Measurements from ENCODE around the gene RAB11FIP3.

RAB11FIP3 gene

GRCh38 chr16:396605-397004, 28.8 kb upstream of the RAB11FIP3 start:
- Histone ChIP-seq H3K9ac (ENCODE audit: low read length) (peak overlapping the region; percentile 58; the same call in 1 of the 2 replicates), H3F3A (ENCODE audit: insufficient read depth, low read length) (peaks cover 29% of the 10 kb centered on the region), H3K27ac (ENCODE audit: low read length) (peak overlapping the region; percentile 16; the same call in 1 of the 2 replicates), H4K20me1 (ENCODE audit: insufficient read depth, low read length) (no peaks in the 10 kb centered on the region), H3K36me3 (replicated peaks; ENCODE audit: insufficient read depth, low read length) (no peaks in the 10 kb centered on the region), H3K79me2 (ENCODE audit: low read length) (peaks cover 16% of the 10 kb centered on the region), H3K9me2 (replicated peaks; ENCODE audit: insufficient read depth, low read length) (no peaks in the 10 kb centered on the region), H3K4me2 (ENCODE audit: low read depth, low read length) (peak overlapping the region; percentile 99), H3K27me3 (replicated peaks; ENCODE audit: insufficient read depth, low read length) (no peaks in the 10 kb centered on the region), H3K4me3 (ENCODE audit: low read length) (peak overlapping the region; percentile 67), H3K4me1 (ENCODE audit: low read length) (peaks cover 13% of the 10 kb centered on the region), H2AFZ (ENCODE audit: low read length) (peak overlapping the region; percentile 72), H3K9me3 (replicated peaks; ENCODE audit: insufficient read depth, low read length) (no peaks in the 10 kb centered on the region)
- TF ChIP-seq EZH2 (optimal IDR thresholded peaks at IDR 0.05; ENCODE audit: low read depth, low read length) (no peak), EZH2phosphoT487 (IDR thresholded peaks at IDR 0.05; ENCODE audit: low read length) (no peak)
- TF ChIP-seq, protein P1, sequence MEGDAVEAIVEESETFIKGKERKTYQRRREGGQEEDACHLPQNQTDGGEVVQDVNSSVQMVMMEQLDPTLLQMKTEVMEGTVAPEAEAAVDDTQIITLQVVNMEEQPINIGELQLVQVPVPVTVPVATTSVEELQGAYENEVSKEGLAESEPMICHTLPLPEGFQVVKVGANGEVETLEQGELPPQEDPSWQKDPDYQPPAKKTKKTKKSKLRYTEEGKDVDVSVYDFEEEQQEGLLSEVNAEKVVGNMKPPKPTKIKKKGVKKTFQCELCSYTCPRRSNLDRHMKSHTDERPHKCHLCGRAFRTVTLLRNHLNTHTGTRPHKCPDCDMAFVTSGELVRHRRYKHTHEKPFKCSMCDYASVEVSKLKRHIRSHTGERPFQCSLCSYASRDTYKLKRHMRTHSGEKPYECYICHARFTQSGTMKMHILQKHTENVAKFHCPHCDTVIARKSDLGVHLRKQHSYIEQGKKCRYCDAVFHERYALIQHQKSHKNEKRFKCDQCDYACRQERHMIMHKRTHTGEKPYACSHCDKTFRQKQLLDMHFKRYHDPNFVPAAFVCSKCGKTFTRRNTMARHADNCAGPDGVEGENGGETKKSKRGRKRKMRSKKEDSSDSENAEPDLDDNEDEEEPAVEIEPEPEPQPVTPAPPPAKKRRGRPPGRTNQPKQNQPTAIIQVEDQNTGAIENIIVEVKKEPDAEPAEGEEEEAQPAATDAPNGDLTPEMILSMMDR (IDR thresholded peaks at IDR 0.05; ENCODE audit: low read length), result no peak
- DNase-seq, result peak; percentile 63

DNA sequence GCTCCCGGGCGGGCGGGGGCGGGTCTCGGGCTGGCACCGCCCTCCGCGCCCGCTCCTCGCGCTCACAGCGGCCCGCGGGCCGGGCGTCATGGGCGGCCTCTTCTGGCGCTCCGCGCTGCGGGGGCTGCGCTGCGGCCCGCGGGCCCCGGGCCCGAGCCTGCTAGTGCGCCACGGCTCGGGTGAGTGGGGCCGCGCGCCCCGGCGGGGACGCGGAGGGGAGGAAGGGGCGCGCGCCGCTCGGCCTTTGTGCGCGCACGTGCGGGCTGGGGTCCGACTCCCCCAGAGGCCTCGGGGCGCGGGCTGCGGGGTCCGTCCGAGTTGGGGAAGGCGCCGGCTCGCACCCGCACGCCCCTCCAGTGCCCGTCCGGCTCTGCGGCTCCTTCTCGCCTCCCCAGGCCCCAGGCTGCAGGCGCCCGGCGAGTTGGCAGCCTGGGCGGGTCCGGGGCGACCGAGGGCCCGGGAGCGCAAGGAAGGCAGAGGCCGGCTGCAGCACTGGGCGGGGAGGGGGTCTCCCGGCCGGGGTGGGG, 28.3 kb upstream of the RAB11FIP3 start, which contains the start of gene NME4:
TSS of gene NME4 (plus strand) at position 65 of the 527 bp plus-strand sequence. CDS start at position 89, 24 bp downstream.
- peak; percentile 37 for DNase-seq
- Histone ChIP-seq H3K4me3 (ENCODE audit: low read length) (peak within 1 kb of the TSS; percentile 67), H3K9me3 (replicated peaks; ENCODE audit: insufficient read depth, low read length) (no peaks in the 10 kb centered on the region), H3K79me2 (ENCODE audit: low read length) (peaks cover 16% of the 10 kb centered on the region), H2AFZ (ENCODE audit: low read length) (peak within 1 kb of the TSS; percentile 72), H3K4me2 (ENCODE audit: low read depth, low read length) (peak within 1 kb of the TSS; percentile 99), H3K9me2 (replicated peaks; ENCODE audit: insufficient read depth, low read length) (no peaks in the 10 kb centered on the region), H3K4me1 (ENCODE audit: low read length) (peaks cover 7% of the 10 kb centered on the region), H3K27ac (ENCODE audit: low read length) (peak within 1 kb of the TSS; percentile 16; the same call in 1 of the 2 replicates), H3K27me3 (replicated peaks; ENCODE audit: insufficient read depth, low read length) (no peaks in the 10 kb centered on the region), H4K20me1 (ENCODE audit: insufficient read depth, low read length) (no peaks in the 10 kb centered on the region), H3K36me3 (replicated peaks; ENCODE audit: insufficient read depth, low read length) (no peaks in the 10 kb centered on the region), H3F3A (ENCODE audit: insufficient read depth, low read length) (peaks cover 25% of the 10 kb centered on the region), H3K9ac (ENCODE audit: low read length) (peak within 1 kb of the TSS; percentile 58; the same call in 1 of the 2 replicates)
- TF ChIP-seq EZH2 (optimal IDR thresholded peaks at IDR 0.05; ENCODE audit: low read depth, low read length) (no peak), EZH2phosphoT487 (IDR thresholded peaks at IDR 0.05; ENCODE audit: low read length) (no peak)
- TF ChIP-seq, protein P1 (IDR thresholded peaks at IDR 0.05; ENCODE audit: low read length), result no peak

DNA sequence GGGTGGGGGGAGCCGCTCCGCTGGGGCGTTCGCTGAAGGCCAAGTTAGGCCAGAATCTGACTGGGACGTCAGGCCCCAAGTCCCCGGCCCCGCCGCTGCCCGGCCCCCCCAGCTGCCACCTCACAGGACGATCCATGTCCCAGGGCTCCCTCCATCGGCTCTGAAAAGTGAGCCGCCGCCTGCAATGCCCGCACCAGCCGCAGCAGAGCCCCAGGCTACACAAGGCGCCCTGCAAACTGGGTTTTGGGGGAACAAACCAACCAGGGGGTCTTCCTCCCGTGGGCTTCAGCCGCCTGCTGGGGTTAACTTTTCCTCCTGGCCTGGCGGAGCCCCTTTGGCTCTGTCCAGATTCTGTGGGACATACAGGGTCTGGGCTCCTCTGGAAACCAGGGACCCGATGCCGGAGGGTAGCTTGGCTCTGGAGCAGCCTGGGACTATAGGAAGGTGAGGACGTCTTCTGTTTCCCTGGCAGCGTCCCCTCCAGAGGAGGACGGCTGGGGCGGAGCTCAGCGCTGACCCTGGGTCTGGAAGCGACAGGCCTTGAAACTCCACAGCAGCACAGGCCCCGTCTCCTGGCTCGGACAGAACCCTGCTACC, 27.6 kb upstream of the RAB11FIP3 start:
- Histone ChIP-seq H3K36me3 (replicated peaks; ENCODE audit: insufficient read depth, low read length) (no peaks in the 10 kb centered on the region), H2AFZ (ENCODE audit: low read length) (no peak overlapping the region), H3K4me3 (ENCODE audit: low read length) (no peak overlapping the region), H3K9ac (ENCODE audit: low read length) (no peak overlapping the region), H4K20me1 (ENCODE audit: insufficient read depth, low read length) (no peaks in the 10 kb centered on the region), H3K27ac (ENCODE audit: low read length) (no peak overlapping the region), H3K9me3 (replicated peaks; ENCODE audit: insufficient read depth, low read length) (no peaks in the 10 kb centered on the region), H3K27me3 (replicated peaks; ENCODE audit: insufficient read depth, low read length) (no peaks in the 10 kb centered on the region), H3K4me2 (ENCODE audit: low read depth, low read length) (no peak overlapping the region), H3F3A (ENCODE audit: insufficient read depth, low read length) (peaks cover 29% of the 10 kb centered on the region), H3K9me2 (replicated peaks; ENCODE audit: insufficient read depth, low read length) (no peaks in the 10 kb centered on the region), H3K4me1 (ENCODE audit: low read length) (peaks cover 7% of the 10 kb centered on the region), H3K79me2 (ENCODE audit: low read length) (peaks cover 16% of the 10 kb centered on the region)
- peak; percentile 69 for DNase-seq
- TF ChIP-seq, protein P1 (IDR thresholded peaks at IDR 0.05; ENCODE audit: low read length), result peak; percentile 38
- no peak for TF ChIP-seq EZH2 (optimal IDR thresholded peaks at IDR 0.05; ENCODE audit: low read depth, low read length)
- TF ChIP-seq EZH2phosphoT487 (IDR thresholded peaks at IDR 0.05; ENCODE audit: low read length), result no peak
